H9 (cell line): ENCODE results near the gene GAREM1. TPM values are rescaled to one million over a fixed set of nuclear protein-coding genes. Genes with fewer than 3 reads are reported as not detected.

Source experiments
- DNase-seq: peaks from one replicate; pipeline ENCODE4 v3.0.0-alpha.2; 2017
- H2AFZ ChIP-seq: one replicate; pipeline ENCODE4 v1.6.1; 2013; ENCODE audit warnings: mild to moderate bottlenecking, low read length, control low read depth, moderate library complexity
- H2AK5ac ChIP-seq: 2 replicates; pipeline ENCODE4 v1.6.1; 2013; ENCODE audit warnings: low read length, control low read depth, mixed read lengths; ENCODE audit not compliant: insufficient read length
- H2BK120ac ChIP-seq: one replicate; pipeline ENCODE4 v1.6.1; 2013; ENCODE audit warnings: low read depth, mild to moderate bottlenecking, low read length, control low read depth, inconsistent platforms; ENCODE audit not compliant: poor library complexity, severe bottlenecking
- H2BK12ac ChIP-seq: 2 replicates; pipeline ENCODE4 v1.6.1; 2013; ENCODE audit warnings: low read length, control low read depth, mixed read lengths, low read depth; ENCODE audit not compliant: insufficient read length
- H2BK15ac ChIP-seq: 2 replicates; pipeline ENCODE4 v1.6.1; 2013; ENCODE audit warnings: low read depth, low read length, control low read depth
- H2BK20ac ChIP-seq: one replicate; pipeline ENCODE4 v1.6.1; 2013; ENCODE audit warnings: low read depth, mild to moderate bottlenecking, low read length, control low read depth, inconsistent platforms; ENCODE audit not compliant: poor library complexity, severe bottlenecking
- H2BK5ac ChIP-seq: 2 replicates; pipeline ENCODE4 v1.6.1; 2013; ENCODE audit warnings: low read length, control low read depth, mixed read lengths; ENCODE audit not compliant: insufficient read length
- H3K14ac ChIP-seq: 2 replicates; pipeline ENCODE4 v1.6.1; 2013; ENCODE audit warnings: low read length, control low read depth; ENCODE audit not compliant: insufficient read depth
- H3K18ac ChIP-seq: 2 replicates; pipeline ENCODE4 v1.6.1; 2013; ENCODE audit warnings: low read depth, mild to moderate bottlenecking, mixed read lengths, low read length, control low read depth; ENCODE audit not compliant: insufficient read length
- H3K23ac ChIP-seq: 2 replicates; pipeline ENCODE4 v1.6.1; 2013; ENCODE audit warnings: low read length, control low read depth, mixed read lengths, low read depth; ENCODE audit not compliant: insufficient read length
- H3K23me2 ChIP-seq: 2 replicates; pipeline ENCODE4 v1.6.1; 2013; ENCODE audit warnings: low read depth, mild to moderate bottlenecking, mixed read lengths, low read length, control low read depth; ENCODE audit not compliant: insufficient read length, poor library complexity, severe bottlenecking
- H3K27ac ChIP-seq: 2 replicates; pipeline ENCODE4 v1.5.1; 2013; ENCODE audit warnings: low read length, control low read depth, mixed read lengths, low read depth; ENCODE audit not compliant: insufficient read length
- H3K27me3 ChIP-seq: 2 replicates; pipeline ENCODE4 v1.6.1; 2013; ENCODE audit warnings: low read length, control low read depth, inconsistent platforms; ENCODE audit not compliant: insufficient read depth
- H3K4ac ChIP-seq: 2 replicates; pipeline ENCODE4 v1.6.1; 2013; ENCODE audit warnings: low read depth, mild to moderate bottlenecking, control low read depth, inconsistent platforms, low read length, moderate library complexity
- H3K4me1 ChIP-seq: 2 replicates; pipeline ENCODE4 v1.6.1; 2013; ENCODE audit warnings: low read length, control low read depth, inconsistent platforms; ENCODE audit not compliant: insufficient read depth
- H3K4me2 ChIP-seq: 2 replicates; pipeline ENCODE4 v1.6.1; 2013; ENCODE audit warnings: low read length, control low read depth, mixed read lengths; ENCODE audit not compliant: insufficient read length, insufficient read depth
- H3K56ac ChIP-seq: 2 replicates; pipeline ENCODE4 v1.6.1; 2013; ENCODE audit warnings: low read depth, mild to moderate bottlenecking, mixed read lengths, low read length, control low read depth; ENCODE audit not compliant: insufficient read length
- H3K79me1 ChIP-seq: 2 replicates; pipeline ENCODE4 v1.6.1; 2013; ENCODE audit warnings: low read depth, mild to moderate bottlenecking, moderate library complexity, low read length, control low read depth, inconsistent platforms; ENCODE audit not compliant: insufficient read depth, poor library complexity, severe bottlenecking
- H3K79me2 ChIP-seq: 2 replicates; pipeline ENCODE4 v1.6.1; 2013; ENCODE audit warnings: low read length, control low read depth, inconsistent platforms; ENCODE audit not compliant: insufficient read depth
- H3K9ac ChIP-seq: 2 replicates; pipeline ENCODE4 v1.6.1; 2013; ENCODE audit warnings: low read length, control low read depth, mixed read lengths; ENCODE audit not compliant: insufficient read length; ENCODE audit errors: extremely low read depth
- H3K9me3 ChIP-seq: one replicate; pipeline ENCODE4 v1.6.1; 2013; ENCODE audit warnings: low read depth, low read length, inconsistent platforms; ENCODE audit not compliant: control insufficient read depth
- H3T11ph ChIP-seq: one replicate; pipeline ENCODE4 v1.6.1; 2013; ENCODE audit warnings: mild to moderate bottlenecking, low read length, control low read depth, inconsistent platforms
- H4K20me1 ChIP-seq: one replicate; pipeline ENCODE4 v1.6.1; 2013; ENCODE audit not compliant: control insufficient read depth, insufficient read length, insufficient read depth
- H4K5ac ChIP-seq: 2 replicates; pipeline ENCODE4 v1.6.1; 2013; ENCODE audit warnings: low read depth, mild to moderate bottlenecking, mixed read lengths, low read length, control low read depth; ENCODE audit not compliant: insufficient read length
- H4K8ac ChIP-seq: replicated peaks from 2 replicates; pipeline ENCODE4 v1.6.1; 2013; ENCODE audit warnings: low read length, control low read depth, mixed read lengths, low read depth; ENCODE audit not compliant: insufficient read length
- H4K91ac ChIP-seq: 2 replicates; pipeline ENCODE4 v1.6.1; 2013; ENCODE audit warnings: low read depth, mild to moderate bottlenecking, moderate library complexity, mixed read lengths, low read length, control low read depth; ENCODE audit not compliant: insufficient read length
- H3K27ac Mint-ChIP-seq, 3 experiments: 2 replicates in 2 of 3; 3 replicates in 1 of 3; pipeline ENCODE4 v1.8.0; 2020 to 2021; ENCODE audit warnings: mixed read lengths in 3 of 3, mild to moderate bottlenecking in 1 of 3, moderate library complexity in 1 of 3
- H3K27me3 Mint-ChIP-seq: 2 replicates; pipeline ENCODE4 v1.8.0; 2021; ENCODE audit warnings: low read depth, mild to moderate bottlenecking, moderate library complexity, mixed read lengths
- H3K36me3 Mint-ChIP-seq, 3 experiments: 2 replicates in 2 of 3; 3 replicates in 1 of 3; pipeline ENCODE4 v1.8.0; 2020 to 2021; ENCODE audit warnings: low read depth in 3 of 3, mixed read lengths in 3 of 3; ENCODE audit not compliant: insufficient read depth in 1 of 3
- H3K4me1 Mint-ChIP-seq, 2 experiments: 2 replicates each; pipeline ENCODE4 v1.8.0; 2020; ENCODE audit warnings: mixed read lengths in 2 of 2
- H3K4me3 Mint-ChIP-seq, 2 experiments: 2 replicates in 1 of 2; 3 replicates in 1 of 2; pipeline ENCODE4 v1.8.0; 2020 to 2021; ENCODE audit warnings: mild to moderate bottlenecking in 2 of 2, mixed read lengths in 2 of 2, moderate library complexity in 1 of 2
- H3K9me3 Mint-ChIP-seq, 2 experiments: 2 replicates in 1 of 2; 3 replicates in 1 of 2; pipeline ENCODE4 v1.8.0; 2020; ENCODE audit warnings: mild to moderate bottlenecking in 2 of 2, mixed read lengths in 2 of 2, moderate library complexity in 1 of 2
- CTCF ChIP-seq: fragments of 200-600 bp; sonication (generic); conservative IDR thresholded peaks from 3 replicates; pipeline ENCODE4 v1.8.0; 2021; ENCODE audit warnings: antibody characterized with exemption, mild to moderate bottlenecking
- WGBS: extraction: QIAGEN DNeasy Blood & Tissue Kit; methylation state at CpG from one replicate; pipeline ENCODE4 v1.1.7; 2013; ENCODE audit warnings: missing lambda C conversion rate, low lambda C conversion rate, mixed read lengths; ENCODE audit not compliant: insufficient read length; ENCODE audit errors: extremely low coverage; 5-methylcytosine and 5-hydroxymethylcytosine counted together
- total RNA-seq: library from RNA; stranded (reverse); gene quantifications from 2 replicates; pipeline ENCODE4 v1.2.1, GENCODE V29; 2021

The GAREM1 gene
- total RNA-seq, 1 experiment from 2014 or later = 4.4 TPM

GRCh38 chr18:32455361-32455760 lies 15.3 kb downstream of the GAREM1 start:
- no peak overlapping the region for H3K4me2 ChIP-seq
- no peaks in the 10 kb centered on the region for H3K27me3 Mint-ChIP-seq
- H3K23me2 ChIP-seq = no peaks in the 10 kb centered on the region
- no peak for TF ChIP-seq CTCF
- no peak overlapping the region for H3K4ac ChIP-seq
- no peak overlapping the region for H4K91ac ChIP-seq
- H3K79me1 ChIP-seq = no peaks in the 10 kb centered on the region
- no peak overlapping the region; a peak in 1 of 7 replicates for H3K27ac Mint-ChIP-seq
- no peak overlapping the region for H2BK15ac ChIP-seq
- H3T11ph ChIP-seq = no peak overlapping the region
- H3K9ac ChIP-seq = no peak overlapping the region
- no peak overlapping the region for H3K4me3 Mint-ChIP-seq
- no peak overlapping the region for H3K18ac ChIP-seq
- no peaks in the 10 kb centered on the region; the same call in none of the 2 replicates for H3K4me1 ChIP-seq
- H3K9me3 Mint-ChIP-seq = no peaks in the 10 kb centered on the region
- H3K14ac ChIP-seq = no peak overlapping the region
- H3K79me2 ChIP-seq = no peaks in the 10 kb centered on the region; the same call in 1 of the 2 replicates
- H2BK120ac ChIP-seq = no peak overlapping the region
- H2BK20ac ChIP-seq = no peak overlapping the region
- no peak overlapping the region for H2AFZ ChIP-seq
- no CpG with 5 or more reads among the region's 1 CpG for WGBS
- H2AK5ac ChIP-seq = no peak overlapping the region
- no peak overlapping the region for H3K23ac ChIP-seq
- no peaks in the 10 kb centered on the region for H3K36me3 Mint-ChIP-seq
- H3K4me1 Mint-ChIP-seq = no peaks in the 10 kb centered on the region; a peak in 1 of 4 replicates
- no peaks in the 10 kb centered on the region for H3K27me3 ChIP-seq
- no peak overlapping the region for H4K5ac ChIP-seq
- no peaks in the 10 kb centered on the region for H3K9me3 ChIP-seq
- no peak overlapping the region for H2BK12ac ChIP-seq
- no peak for DNase-seq
- no peaks in the 10 kb centered on the region for H4K20me1 ChIP-seq
- no peak overlapping the region for H2BK5ac ChIP-seq
- H4K8ac ChIP-seq = no peak overlapping the region
- H3K27ac ChIP-seq = no peak overlapping the region
- no peak overlapping the region for H3K56ac ChIP-seq
